GM15510 (cell line): ENCODE data around the gene KLF13.

ENCODE experiments used
- POLR2A ChIP-seq: IDR thresholded peaks from 3 replicates; pipeline ENCODE4 v1.6.1; 2011; ENCODE audit warnings: borderline replicate concordance; ENCODE audit not compliant: insufficient read length; ENCODE audit errors: extremely low read depth

KLF13 gene

GRCh38 chr15:31296646-31297574 is 29.7 kb upstream of the KLF13 start:
- no peak for TF ChIP-seq POLR2A

- no peak for TF ChIP-seq POLR2A
Measured at GRCh38 chr15:31297575-31298456, 28.8 kb upstream of the KLF13 start.

- TF ChIP-seq POLR2A = no peak
Measured at GRCh38 chr15:31298707-31299172, 27.9 kb upstream of the KLF13 start.

- TF ChIP-seq POLR2A = no peak
Measured at GRCh38 chr15:31300208-31300661, 26.4 kb upstream of the KLF13 start.

GRCh38 chr15:31300981-31301672 is 25.5 kb upstream of the KLF13 start:
- no peak for TF ChIP-seq POLR2A

- TF ChIP-seq POLR2A = no peak
Measured at GRCh38 chr15:31301673-31301990, 25.0 kb upstream of the KLF13 start.

- TF ChIP-seq POLR2A = no peak
Measured at GRCh38 chr15:31302029-31302657, 24.5 kb upstream of the KLF13 start.

- no peak for TF ChIP-seq POLR2A
Measured at GRCh38 chr15:31302778-31303725, 23.6 kb upstream of the KLF13 start.

GRCh38 chr15:31303726-31304648 is 22.6 kb upstream of the KLF13 start:
- no peak for TF ChIP-seq POLR2A

- no peak for TF ChIP-seq POLR2A
Measured at GRCh38 chr15:31304751-31305365, 21.8 kb upstream of the KLF13 start.

GRCh38 chr15:31305375-31305774 is 21.3 kb upstream of the KLF13 start:
- TF ChIP-seq POLR2A = no peak

- no peak for TF ChIP-seq POLR2A
Measured at GRCh38 chr15:31305796-31306425, 20.7 kb upstream of the KLF13 start.
